Caco-2 (cell line): ENCODE results near the gene SLC9A8. TPM values are rescaled to one million over a fixed set of nuclear protein-coding genes. Genes with fewer than 3 reads are reported as not detected.
A peak's percentile ranks its signal among the peaks of the same experiment; 100 is the strongest.

Source experiments
- BruUV-seq: library from RNA; stranded (reverse); fragments of 400-500 nt; replicated peaks from 2 replicates; lab custom pipeline; 2021; lab: Mats Ljungman, UMichigan
- CTCF ChIA-PET: fragments of 300-600 bp; sonication (Branson Sonifier 250); formaldehyde crosslinking; loops from one replicate; lab custom pipeline; 2022; ENCODE audit warnings: antibody characterized with exemption; lab: Charles Lee
- POLR2A ChIA-PET: fragments of 300-600 bp; sonication (Branson Sonifier 250); formaldehyde crosslinking; loops from one replicate; lab custom pipeline; 2022; ENCODE audit warnings: antibody characterized with exemption; lab: Charles Lee
- DNase-seq, 2 experiments: peaks; one replicate each; pipeline versions ENCODE4 v3.0.0 to v3.0.0-alpha.2; 2020 to 2022
- H3K27me3 ChIP-seq: replicated peaks from 2 replicates; pipeline ENCODE4 v1.6.0; 2011; ENCODE audit warnings: low read length; ENCODE audit not compliant: control insufficient read depth, insufficient read depth
- H3K36me3 ChIP-seq: 2 replicates; pipeline ENCODE4 v1.5.1; 2011; ENCODE audit warnings: low read length; ENCODE audit not compliant: control insufficient read depth, insufficient read depth
- H3K4me1 ChIP-seq: fragments of 250-450 bp; sonication (Bioruptor Pico); 2 replicates; pipeline ENCODE4 v1.5.1; 2020; ENCODE audit warnings: mild to moderate bottlenecking
- H3K4me3 ChIP-seq: 2 replicates; pipeline ENCODE4 v1.5.1; 2011; ENCODE audit warnings: low read depth, mild to moderate bottlenecking, control low read depth, low read length
- H3K9me3 ChIP-seq: fragments of 250-450 bp; sonication (Bioruptor Pico); 2 replicates; pipeline ENCODE4 v1.5.1; 2020; ENCODE audit warnings: mild to moderate bottlenecking, moderate library complexity
- H3K27ac Mint-ChIP-seq: one replicate; pipeline ENCODE4 v1.8.0; 2022; ENCODE audit warnings: mixed read lengths; ENCODE audit not compliant: unreplicated experiment
- H3K27me3 Mint-ChIP-seq: one replicate; pipeline ENCODE4 v1.8.0; 2022; ENCODE audit warnings: mixed read lengths; ENCODE audit not compliant: insufficient read depth, unreplicated experiment
- H3K36me3 Mint-ChIP-seq: one replicate; pipeline ENCODE4 v1.8.0; 2022; ENCODE audit warnings: mild to moderate bottlenecking, mixed read lengths; ENCODE audit not compliant: insufficient read depth, unreplicated experiment
- H3K4me1 Mint-ChIP-seq: one replicate; pipeline ENCODE4 v1.8.0; 2022; ENCODE audit warnings: low read depth, mixed read lengths; ENCODE audit not compliant: unreplicated experiment
- H3K4me3 Mint-ChIP-seq: one replicate; pipeline ENCODE4 v1.8.0; 2022; ENCODE audit warnings: mild to moderate bottlenecking, moderate library complexity, mixed read lengths; ENCODE audit not compliant: unreplicated experiment
- H3K9me3 Mint-ChIP-seq: one replicate; pipeline ENCODE4 v1.8.0; 2022; ENCODE audit warnings: mixed read lengths; ENCODE audit not compliant: unreplicated experiment
- CTCF ChIP-seq, 2 experiments: fragments of 200-600 bp in 1 of 2; IDR thresholded peaks; 1 replicate in 1 of 2; 2 replicates in 1 of 2; pipeline versions ENCODE4 v1.5.1 to v1.8.0; 2011 to 2022; ENCODE audit warnings: antibody characterized with exemption in 1 of 2, control low read depth in 1 of 2, inconsistent platforms in 1 of 2, low read depth in 1 of 2, low read length in 1 of 2, mild to moderate bottlenecking in 1 of 2, moderate library complexity in 1 of 2; ENCODE audit not compliant: insufficient read depth in 1 of 2, severe bottlenecking in 1 of 2, unreplicated experiment in 1 of 2
- intact Hi-C: fragments of 100-400 bp; cut with micrococcal nuclease; formaldehyde crosslinking; loops from one replicate; pipeline ENCODE4 v1.10.0; 2022; ENCODE audit not compliant: unreplicated experiment
- total RNA-seq: library from RNA; stranded (reverse); gene quantifications from 2 replicates; pipeline ENCODE4 v1.2.3, GENCODE V29; 2022

Gene SLC9A8
- total RNA-seq, 1 experiment from 2014 or later, result 21.4 TPM

GRCh38 chr20:49845060-49845459 is 32.4 kb downstream of the SLC9A8 start:
- no peak overlapping the region for H3K27ac Mint-ChIP-seq
- no peak for TF ChIP-seq CTCF (IDR thresholded peaks at IDR 0.05; ENCODE audit: insufficient read depth in 1 of 2, low read depth in 1 of 2, low read length in 1 of 2, severe bottlenecking in 1 of 2, unreplicated experiment in 1 of 2)
- no peak for DNase-seq
- H3K36me3 Mint-ChIP-seq, result peaks cover 22% of the 10 kb centered on the region
- no peaks in the 10 kb centered on the region for H3K4me1 ChIP-seq
- no peaks in the 10 kb centered on the region; the same call in 1 of the 2 replicates for H3K9me3 ChIP-seq
- no peak overlapping the region for H3K4me3 ChIP-seq
- H3K4me1 Mint-ChIP-seq, result no peaks in the 10 kb centered on the region
- ChIA-PET POLR2A (interaction anchor here (0.7 kb wide), 1 partner anchor 88 kb away, joined by 4 read pairs; no protein-coding TSS in a partner anchor), CTCF (interaction anchor here (0.6 to 2.6 kb wide), 7 partner anchors 133 to 245 kb away, joined by 3 to 55 read pairs (median 9); no protein-coding TSS in a partner anchor)
- H3K27me3 ChIP-seq, result no peaks in the 10 kb centered on the region
- no peaks in the 10 kb centered on the region for H3K27me3 Mint-ChIP-seq
- no peaks in the 10 kb centered on the region for H3K9me3 Mint-ChIP-seq
- 0 out of 2 replicates have a peak, but pooled peaks cover 3% of the 10 kb centered on the region for H3K36me3 ChIP-seq
- no TSS peak for BruUV-seq
- H3K4me3 Mint-ChIP-seq, result no peak overlapping the region
- intact Hi-C loops, result loop anchor here (10.0 kb wide), 1 partner anchor 510 kb away; no protein-coding TSS in a partner anchor

GRCh38 chr20:49846206-49846807 is 33.7 kb downstream of the SLC9A8 start:
- ChIA-PET CTCF (interaction anchor here (0.6 to 2.6 kb wide), 21 partner anchors 9 to 354 kb away, joined by 3 to 55 read pairs (median 5); no protein-coding TSS in a partner anchor), POLR2A (interaction anchor here (0.6 to 0.8 kb wide), 4 partner anchors 13 to 269 kb away, joined by 3 to 5 read pairs (median 3); no protein-coding TSS in a partner anchor)
- Mint-ChIP-seq H3K27ac (no peak overlapping the region), H3K4me1 (no peaks in the 10 kb centered on the region), H3K9me3 (no peaks in the 10 kb centered on the region), H3K27me3 (no peaks in the 10 kb centered on the region), H3K36me3 (peaks cover 28% of the 10 kb centered on the region), H3K4me3 (no peak overlapping the region)
- Histone ChIP-seq H3K27me3 (no peaks in the 10 kb centered on the region), H3K4me1 (no peaks in the 10 kb centered on the region), H3K9me3 (no peaks in the 10 kb centered on the region; the same call in 1 of the 2 replicates), H3K36me3 (peaks cover 3% of the 10 kb centered on the region; the same call in 1 of the 2 replicates), H3K4me3 (no peak overlapping the region)
- DNase-seq, result peak; percentile 71 to 87
- intact Hi-C loops, result loop anchor here (1.0 to 10.0 kb wide), 4 partner anchors 172 to 512 kb away; no protein-coding TSS in a partner anchor
- peak; percentile 87 to 92 for TF ChIP-seq CTCF (IDR thresholded peaks at IDR 0.05; ENCODE audit: insufficient read depth in 1 of 2, low read depth in 1 of 2, low read length in 1 of 2, severe bottlenecking in 1 of 2, unreplicated experiment in 1 of 2)
- BruUV-seq, result no TSS peak

- peaks cover 1% of the 10 kb centered on the region for H3K36me3 ChIP-seq
- no peaks in the 10 kb centered on the region for H3K4me1 ChIP-seq
- H3K9me3 Mint-ChIP-seq, result no peaks in the 10 kb centered on the region
- no peak overlapping the region for H3K4me3 Mint-ChIP-seq
- H3K4me3 ChIP-seq, result no peak overlapping the region
- POLR2A ChIA-PET, result interaction anchor here (0.6 kb wide), 1 partner anchor 224 kb away, joined by 3 read pairs; no protein-coding TSS in a partner anchor
- H3K36me3 Mint-ChIP-seq, result peaks cover 18% of the 10 kb centered on the region
- CTCF ChIA-PET, result interaction anchor here (0.7 to 1.6 kb wide), 2 partner anchors 38 to 240 kb away, joined by 3 to 4 read pairs; no protein-coding TSS in a partner anchor
- no peak for DNase-seq
- no peak for TF ChIP-seq CTCF (IDR thresholded peaks at IDR 0.05; ENCODE audit: insufficient read depth in 1 of 2, low read depth in 1 of 2, low read length in 1 of 2, severe bottlenecking in 1 of 2, unreplicated experiment in 1 of 2)
- no peaks in the 10 kb centered on the region for H3K27me3 Mint-ChIP-seq
- intact Hi-C loops, result no loop called here
- no peaks in the 10 kb centered on the region for H3K9me3 ChIP-seq
- H3K4me1 Mint-ChIP-seq, result no peaks in the 10 kb centered on the region
- peak overlapping the region; percentile 8 for H3K27ac Mint-ChIP-seq
- H3K27me3 ChIP-seq, result no peaks in the 10 kb centered on the region
- BruUV-seq, result no TSS peak
These were observed 38.0 kb downstream of the SLC9A8 start for GRCh38 chr20:49850463-49851230.
